Uterus (tissue), 4 donors: ENCODE data around the gene SETD3. TPM values are rescaled to one million over a fixed set of nuclear protein-coding genes. Genes with fewer than 3 reads are reported as not detected.

Experiments
- DNase-seq, 2 donors: peaks; one replicate each; pipeline ENCODE4 v3.0.0-alpha.2; 2019 to 2020
- H3K27ac ChIP-seq, 2 donors: fragments of 200-600 bp; sonication (generic); 1 replicate in 1 of 2; 2 replicates in 1 of 2; pipeline ENCODE4 v1.5.1; 2016 to 2018
- H3K27me3 ChIP-seq, 2 donors: fragments of 200-600 bp; sonication (generic); one replicate each; pipeline ENCODE4 v1.5.1; 2018 to 2019; ENCODE audit warnings: control low read depth in 1 of 2
- H3K36me3 ChIP-seq, 2 donors: fragments of 200-600 bp; sonication (generic); one replicate each; pipeline ENCODE4 v1.5.1; 2019; ENCODE audit warnings: control low read depth in 1 of 2
- H3K4me1 ChIP-seq, 2 donors: fragments of 200-600 bp; sonication (generic); one replicate each; pipeline ENCODE4 v1.5.1; 2018 to 2019; ENCODE audit warnings: control low read depth in 1 of 2
- H3K4me3 ChIP-seq, 2 donors: fragments of 200-600 bp; sonication (generic); 1 replicate in 1 of 2; 2 replicates in 1 of 2; pipeline ENCODE4 v1.5.1; 2018 to 2019; ENCODE audit warnings: mild to moderate bottlenecking in 1 of 2
- H3K9me3 ChIP-seq, 2 donors: fragments of 200-600 bp; sonication (generic); one replicate each; pipeline ENCODE4 v1.5.1; 2019; ENCODE audit warnings: control low read depth in 1 of 2
- CTCF ChIP-seq, 4 experiments: fragments of 200-600 bp in 2 of 4; fragments of 450-650 bp in 2 of 4; sonication (generic) in 2 of 4; IDR thresholded peaks; one replicate each; pipeline ENCODE4 v1.5.1; 2016 to 2019; ENCODE audit warnings: antibody characterized with exemption in 4 of 4, mild to moderate bottlenecking in 2 of 4, moderate library complexity in 1 of 4
- POLR2A ChIP-seq, 2 donors: fragments of 450-650 bp; IDR thresholded peaks; one replicate each; pipeline ENCODE4 v1.6.1; 2016; ENCODE audit warnings: antibody characterized with exemption in 2 of 2, mild to moderate bottlenecking in 1 of 2, moderate library complexity in 1 of 2
- intact Hi-C: fragments of 100-400 bp; cut with DNase I; formaldehyde crosslinking; loops from one replicate; pipeline ENCODE4 v1.15.1; 2023; ENCODE audit warnings: low total_unique reads
- total RNA-seq, 4 donors: library from RNA; depleted of rRNA in 3 of 4; stranded (reverse); fragments of >200 nt in 3 of 4; gene quantifications; one replicate each; pipeline versions ENCODE4 v1.1.0 to v1.2.4, GENCODE V29; 2014 to 2023
- donor health status: DM: yes; HTN: yes; CAD: no.

SETD3 gene
- total RNA-seq, 4 donors from 2014 or later: 98.1 to 151 (median 121) TPM

DNA sequence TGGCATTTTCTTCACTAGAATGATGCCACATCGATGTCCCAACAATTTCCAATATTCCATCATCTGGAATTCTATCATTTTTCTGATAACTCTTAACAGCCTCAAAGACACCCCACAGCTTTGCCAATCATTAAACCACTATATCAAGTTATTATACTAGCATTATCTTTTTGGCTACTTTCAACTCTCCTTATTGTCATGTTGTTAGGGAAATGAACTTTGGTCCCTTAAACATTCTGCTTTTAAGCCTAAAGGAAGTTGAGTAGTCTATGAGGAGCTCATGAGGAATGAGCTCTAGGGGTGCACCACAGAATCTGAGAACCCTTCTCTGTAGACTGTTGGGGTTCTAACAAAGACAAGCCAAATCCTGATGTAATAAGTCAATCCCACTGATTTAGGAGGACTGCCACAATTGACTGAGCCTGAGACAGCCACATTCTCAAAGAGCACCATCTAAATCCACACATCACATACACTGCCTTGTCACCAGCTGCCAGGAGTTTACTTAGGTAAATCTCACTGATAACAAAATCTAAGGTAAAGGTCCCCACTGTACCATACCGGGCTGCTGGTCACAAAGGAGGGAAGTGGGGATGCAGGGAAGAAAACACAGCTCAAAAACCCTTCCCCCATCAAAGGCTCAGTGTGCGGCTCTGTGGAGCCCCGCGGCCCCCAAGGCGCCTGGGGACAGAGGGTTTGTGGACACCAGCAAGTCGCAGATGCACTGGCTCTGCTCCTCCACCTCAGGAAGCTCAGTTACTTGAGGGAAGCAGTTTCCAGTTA, 58.2 kb downstream of the SETD3 start:
- H3K4me3 ChIP-seq: no peak overlapping the region
- no peaks in the 10 kb centered on the region for H3K9me3 ChIP-seq
- DNase-seq: no peak
- H3K36me3 ChIP-seq: no peaks in the 10 kb centered on the region
- H3K27me3 ChIP-seq: no peaks in the 10 kb centered on the region
- TF ChIP-seq CTCF (IDR thresholded peaks at IDR 0.05) (no peak), POLR2A (IDR thresholded peaks at IDR 0.05) (no peak)
- no peak overlapping the region for H3K27ac ChIP-seq
- no peaks in the 10 kb centered on the region for H3K4me1 ChIP-seq
- intact Hi-C loops: no loop called here

DNA sequence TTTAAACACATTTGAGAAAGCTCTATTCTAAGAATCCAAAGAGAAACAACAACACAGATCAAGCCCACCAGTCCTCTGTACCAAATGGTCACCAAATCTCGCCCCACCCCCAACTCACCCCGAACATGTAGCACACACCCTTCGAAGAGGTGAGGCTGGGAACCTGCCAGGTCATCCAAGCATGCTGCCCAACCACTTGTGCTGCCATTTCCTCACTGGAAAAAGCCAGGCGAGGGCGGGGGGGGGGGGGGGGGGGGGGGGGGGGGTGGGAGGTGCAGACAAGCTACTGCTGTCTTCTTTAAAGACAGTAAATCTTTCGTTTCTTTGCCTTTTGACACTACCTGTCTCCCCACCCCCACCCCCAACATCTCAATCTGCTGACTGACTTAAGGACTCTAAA, 59.9 kb downstream of the SETD3 start:
- Histone ChIP-seq H3K27me3 (no peaks in the 10 kb centered on the region), H3K27ac (no peak overlapping the region), H3K9me3 (no peaks in the 10 kb centered on the region), H3K4me3 (no peak overlapping the region), H3K4me1 (no peaks in the 10 kb centered on the region), H3K36me3 (no peaks in the 10 kb centered on the region)
- TF ChIP-seq CTCF (IDR thresholded peaks at IDR 0.05) (no peak), POLR2A (IDR thresholded peaks at IDR 0.05) (no peak)
- DNase-seq: no peak
- intact Hi-C loops: no loop called here

DNA sequence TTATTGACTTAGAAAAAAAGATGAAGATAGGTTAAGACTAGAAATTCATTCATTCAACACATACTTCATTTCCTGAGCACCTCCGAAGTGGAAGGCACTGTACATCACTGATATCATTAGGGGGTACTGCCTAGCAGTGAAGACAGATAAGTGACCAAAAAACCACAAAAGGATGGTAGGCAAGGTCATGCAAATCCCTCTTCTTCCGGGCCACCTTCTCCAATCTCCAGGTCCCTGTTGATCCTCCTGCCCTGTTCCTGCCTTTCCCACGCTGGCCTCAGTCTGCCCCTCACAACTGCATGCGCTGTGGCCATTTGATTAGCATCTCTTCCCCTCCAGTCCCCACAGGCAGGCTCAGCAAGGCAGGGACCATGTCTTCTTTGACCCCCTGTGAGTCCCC, 60.8 kb downstream of the SETD3 start:
- Histone ChIP-seq H3K27ac (no peak overlapping the region), H3K4me3 (no peak overlapping the region), H3K4me1 (no peaks in the 10 kb centered on the region), H3K27me3 (no peaks in the 10 kb centered on the region), H3K9me3 (no peaks in the 10 kb centered on the region), H3K36me3 (no peaks in the 10 kb centered on the region)
- intact Hi-C loops: no loop called here
- TF ChIP-seq CTCF (IDR thresholded peaks at IDR 0.05) (no peak), POLR2A (IDR thresholded peaks at IDR 0.05) (no peak)
- DNase-seq: no peak

DNA sequence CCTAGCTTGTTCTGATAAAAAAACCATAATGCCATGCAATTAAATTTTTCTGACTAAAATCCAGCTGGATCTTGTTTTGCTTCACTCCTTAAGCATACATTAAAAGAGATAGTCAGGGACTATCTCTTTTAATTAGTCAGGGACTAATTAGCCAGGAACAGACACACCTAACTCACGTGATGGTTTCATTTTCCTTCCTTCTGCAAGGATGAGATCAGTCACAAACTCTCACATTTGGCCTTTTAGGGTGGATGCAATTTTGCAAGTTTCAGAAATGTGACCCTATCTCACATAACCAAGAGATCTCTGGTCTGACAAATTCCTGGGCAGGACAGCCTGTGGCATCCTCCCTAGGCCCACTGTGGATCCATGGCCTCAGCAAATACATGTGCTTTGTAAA, 62.4 kb downstream of the SETD3 start:
- Histone ChIP-seq H3K27ac (no peak overlapping the region), H3K36me3 (no peaks in the 10 kb centered on the region), H3K4me3 (no peak overlapping the region), H3K27me3 (no peaks in the 10 kb centered on the region), H3K9me3 (no peaks in the 10 kb centered on the region), H3K4me1 (no peaks in the 10 kb centered on the region)
- no peak for DNase-seq
- intact Hi-C loops: no loop called here
- TF ChIP-seq POLR2A (IDR thresholded peaks at IDR 0.05) (no peak), CTCF (IDR thresholded peaks at IDR 0.05) (no peak)

GRCh38 chr14:99416909-99417308, 63.8 kb downstream of the SETD3 start:
- no peak overlapping the region for H3K4me3 ChIP-seq
- no peaks in the 10 kb centered on the region for H3K36me3 ChIP-seq
- H3K27ac ChIP-seq: no peak overlapping the region
- no peak for TF ChIP-seq POLR2A (IDR thresholded peaks at IDR 0.05)
- TF ChIP-seq CTCF (IDR thresholded peaks at IDR 0.05): no peak
- H3K9me3 ChIP-seq: no peaks in the 10 kb centered on the region
- no peaks in the 10 kb centered on the region for H3K27me3 ChIP-seq
- intact Hi-C loops: no loop called here
- no peaks in the 10 kb centered on the region for H3K4me1 ChIP-seq
- no peak for DNase-seq
